Astrocyte (in vitro differentiated cells and primary cell): ENCODE data around the gene CNTRL.

ENCODE experiments used
- CTCF ChIP-seq: IDR thresholded peaks from 2 replicates; pipeline ENCODE4 v1.5.1; 2011; ENCODE audit warnings: low read depth, mild to moderate bottlenecking, inconsistent platforms, low read length, moderate library complexity; ENCODE audit not compliant: insufficient read depth
- EZH2 ChIP-seq: IDR thresholded peaks from 2 replicates; pipeline ENCODE4 v1.6.1; 2012; ENCODE audit warnings: mild to moderate bottlenecking, low read length, inconsistent platforms; ENCODE audit not compliant: insufficient read depth

GRCh38 chr9:121055642-121056143, 19.1 kb upstream of the CNTRL start:
- TF ChIP-seq CTCF (peak; percentile 29), EZH2 (no peak)
